K562 (cell line): Measurements from ENCODE around the gene WASF2. TPM values are rescaled to one million over a fixed set of nuclear protein-coding genes. Genes with fewer than 3 reads are reported as not detected.
A peak's percentile ranks its signal among the peaks of the same experiment; 100 is the strongest.

ENCODE experiments used
- CBFA2T3 ChIP-seq: fragments of 450-650 bp; IDR thresholded peaks from 2 replicates; pipeline ENCODE4 v1.6.1; 2017
- CBX3 ChIP-seq, 2 experiments: IDR thresholded peaks; 1 replicate in 1 of 2; 2 replicates in 1 of 2; pipeline ENCODE4 v1.6.1; 2012; ENCODE audit warnings: inconsistent platforms in 2 of 2, low read length in 2 of 2, borderline replicate concordance in 1 of 2, control low read depth in 1 of 2
- CLOCK ChIP-seq: fragments of 250-450 bp; sonication (Bioruptor Pico); IDR thresholded peaks from 2 replicates; pipeline ENCODE4 v1.4.0; 2020; ENCODE audit warnings: mild to moderate bottlenecking, moderate library complexity, borderline replicate concordance
- CREB1 ChIP-seq, 2 experiments: sonication (generic) in 1 of 2; formaldehyde crosslinking in 1 of 2; IDR thresholded peaks; 2 replicates each; pipeline versions ENCODE4 v1.6.1 to v1.8.0; 2012 to 2022; ENCODE audit warnings: inconsistent platforms in 1 of 2, mild to moderate bottlenecking in 1 of 2, missing genetic modification reagents in 1 of 2, moderate library complexity in 1 of 2
- MLLT1 ChIP-seq, 2 experiments: fragments of 450-650 bp; IDR thresholded peaks; 2 replicates each; pipeline ENCODE4 v1.6.1; 2016
- RAD21 ChIP-seq, 2 experiments: fragments of 250-450 bp in 1 of 2; fragments of 450-650 bp in 1 of 2; sonication (Bioruptor Pico) in 1 of 2; formaldehyde crosslinking in 1 of 2; IDR thresholded peaks in 1 of 2; conservative IDR thresholded peaks in 1 of 2; 2 replicates each; pipeline versions ENCODE4 v1.4.0 to v1.8.0; 2020 to 2022; ENCODE audit warnings: mild to moderate bottlenecking in 2 of 2, moderate library complexity in 1 of 2
- RBM17 ChIP-seq: fragments of 200-400 bp; formaldehyde crosslinking; IDR thresholded peaks from 2 replicates; pipeline ENCODE4 v1.6.1; 2017; ENCODE audit warnings: low read depth, mild to moderate bottlenecking, low read length, borderline replicate concordance
- SMARCA4 ChIP-seq: fragments of 450-650 bp; IDR thresholded peaks from 2 replicates; pipeline ENCODE4 v1.6.1; 2016
- ZBTB43 ChIP-seq: sonication (generic); formaldehyde crosslinking; IDR thresholded peaks from 2 replicates; pipeline ENCODE4 v1.8.0; 2023; ENCODE audit warnings: mild to moderate bottlenecking, missing genetic modification reagents
- ZC3H11A ChIP-seq: IDR thresholded peaks from 2 replicates; pipeline ENCODE4 v1.6.1; 2012; ENCODE audit warnings: low read depth, low read length, improper control_type of control experiment
- ZNF395 ChIP-seq: fragments of 200-800 bp; sonication (Bioruptor generic); IDR thresholded peaks from 2 replicates; pipeline ENCODE4 v1.6.1; 2017; ENCODE audit warnings: missing genetic modification characterization, missing compliant biosample characterization
- ZNF592 ChIP-seq: fragments of 450-650 bp; IDR thresholded peaks from 2 replicates; pipeline ENCODE4 v1.6.1; 2017; ENCODE audit warnings: antibody characterized with exemption, mild to moderate bottlenecking
- ZNF766 ChIP-seq: fragments of 200-800 bp; sonication (Bioruptor generic); conservative IDR thresholded peaks from 2 replicates; pipeline ENCODE4 v1.6.1; 2016; ENCODE audit warnings: missing genetic modification characterization, missing compliant biosample characterization
- polyA plus RNA-seq, 8 experiments: library from polyadenylated mRNA; depleted of rRNA in 4 of 8; stranded (reverse) in 5 of 8; unstranded in 3 of 8; fragments of >200 nt; fragmentation: Nextera tagmentation in 2 of 8; fragmentation: Illumina TruSeq in 1 of 8; extraction: Ambion mirVana in 2 of 8; extraction: Trizol in 1 of 8; gene quantifications; 2 replicates each; pipeline versions ENCODE4 v1.2.1 to v1.2.3, GENCODE V29; 2011 to 2014; ENCODE audit warnings: inconsistent platforms in 1 of 8, missing spikeins in 1 of 8
- total RNA-seq, 7 experiments: library from RNA; depleted of rRNA in 6 of 7; stranded (reverse); fragments of >200 nt in 6 of 7; fragmentation: Illumina TruSeq in 2 of 7; extraction: Trizol in 2 of 7; gene quantifications; 2 replicates each; pipeline versions ENCODE4 v1.2.1 to v1.2.3, GENCODE V29; 2011 to 2021; ENCODE audit warnings: low replicate concordance in 1 of 7

Gene WASF2
- total and polyA plus RNA-seq, 9 of the 15 experiments (the other 6 are each of a cell fraction or from before 2014, with no cell fraction given) = 8.2 to 163 (median 31.2) TPM

GRCh38 chr1:27528818-27529703, 39.1 kb upstream of the WASF2 start (continued):
- TF ChIP-seq CREB1 (IDR thresholded peaks at IDR 0.05) (no peak; the same call in 1 of the 2 replicates), CREB1 (CRISPR knock-in tag; IDR thresholded peaks at IDR 0.05) (peak; percentile 55), RBM17 (no peak), ZNF395 (CRISPR knock-in tag) (peak; percentile 78), MLLT1 (IDR thresholded peaks at IDR 0.05) (peak in 1 of 2 experiments; percentile 14; a peak in 1 of 4 replicates), ZBTB43 (CRISPR knock-in tag) (no peak), ZNF592 (peak; percentile 89), RAD21 (CRISPR knock-in tag; conservative IDR thresholded peaks at IDR 0.05 in 1 of 2, IDR thresholded peaks at IDR 0.05 in 1 of 2) (peak in 1 of 2 experiments; percentile 32; a peak in 2 of 4 replicates), ZC3H11A (no peak), CLOCK (CRISPR knock-in tag) (peak; percentile 95), CBX3 (IDR thresholded peaks at IDR 0.05; ENCODE audit: borderline replicate concordance in 1 of 2, low read length in 2 of 2) (0 out of 3 replicates have a peak, but pooled peaks of 1 of the 2 experiments have one; percentile 12), SMARCA4 (0 out of 2 replicates have a peak, but pooled peaks have one; percentile 23), CBFA2T3 (peak; percentile 76), ZNF766 (CRISPR knock-in tag) (0 out of 2 replicates have a peak, but pooled peaks have one; percentile 18)
